Brain microvascular endothelial cell (primary cell): Measurements from ENCODE around the gene PROK2.
A peak's percentile ranks its signal among the peaks of the same experiment; 100 is the strongest.

Experiments used
- DNase-seq: peaks from one replicate; pipeline ENCODE4 v3.0.0-alpha.2; 2020
- H3K27ac ChIP-seq: fragments of 250-450 bp; sonication (Bioruptor Pico); 2 replicates; pipeline ENCODE4 v1.5.1; 2020; ENCODE audit warnings: mild to moderate bottlenecking, moderate library complexity
- H3K27me3 ChIP-seq: fragments of 250-450 bp; sonication (Bioruptor Pico); replicated peaks from 2 replicates; pipeline ENCODE4 v1.5.1; 2020; ENCODE audit warnings: mild to moderate bottlenecking
- H3K36me3 ChIP-seq: fragments of 250-450 bp; sonication (Bioruptor Pico); replicated peaks from 2 replicates; pipeline ENCODE4 v1.5.1; 2020; ENCODE audit warnings: mild to moderate bottlenecking
- H3K4me3 ChIP-seq: 2 replicates; pipeline ENCODE4 v1.5.1; 2011; ENCODE audit warnings: low read depth, mild to moderate bottlenecking, control low read depth, low read length, moderate library complexity
- in situ Hi-C: cut with HindIII; loops from 2 replicates; pipeline ENCODE4 v1.10.0; 2017; ENCODE audit warnings: low sequenced_read_pairs, low pct_ligation_motif_present
- TF ChIP-seq, protein P1 (sequence below): IDR thresholded peaks from 2 replicates; pipeline ENCODE4 v1.5.1; 2011; ENCODE audit warnings: low read depth, mild to moderate bottlenecking, moderate library complexity, low read length, control low read depth, inconsistent platforms; ENCODE audit errors: missing control alignments

Gene PROK2

DNA sequence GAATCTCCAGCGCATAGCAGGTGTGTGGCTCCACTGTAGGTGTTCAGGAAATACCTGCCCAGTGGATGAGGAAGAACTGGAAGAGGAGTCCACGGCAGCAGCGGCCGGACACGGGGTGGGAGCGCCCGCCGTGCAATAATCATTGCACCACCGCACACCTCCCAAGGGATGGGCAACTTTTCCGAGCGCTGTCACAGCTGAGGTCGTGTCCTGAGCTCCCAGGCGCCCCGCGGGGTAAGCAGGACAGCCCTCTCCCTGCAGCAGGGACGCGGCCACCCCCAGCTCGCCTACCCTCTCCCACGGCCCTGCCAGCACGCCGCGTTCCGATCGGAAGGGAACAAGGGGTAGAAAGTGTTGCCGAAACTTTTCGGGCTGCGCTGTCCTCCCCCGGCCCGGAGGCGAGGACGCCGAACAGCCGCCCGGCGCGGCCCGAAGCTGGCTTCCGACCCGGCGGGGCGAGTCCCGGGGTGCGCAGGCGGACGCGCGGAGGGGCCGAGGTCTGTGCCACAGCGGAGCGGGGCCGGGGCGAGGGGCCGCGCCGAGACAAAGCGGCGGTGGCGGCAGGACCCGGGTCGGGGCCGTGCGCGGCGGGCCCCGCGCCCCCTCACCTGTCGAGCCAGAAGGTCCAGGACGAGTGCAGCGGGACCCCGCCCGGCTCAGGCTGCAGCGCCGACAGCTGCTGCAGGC is 60.2 kb downstream of the PROK2 start:
- DNase-seq: no peak

DNA sequence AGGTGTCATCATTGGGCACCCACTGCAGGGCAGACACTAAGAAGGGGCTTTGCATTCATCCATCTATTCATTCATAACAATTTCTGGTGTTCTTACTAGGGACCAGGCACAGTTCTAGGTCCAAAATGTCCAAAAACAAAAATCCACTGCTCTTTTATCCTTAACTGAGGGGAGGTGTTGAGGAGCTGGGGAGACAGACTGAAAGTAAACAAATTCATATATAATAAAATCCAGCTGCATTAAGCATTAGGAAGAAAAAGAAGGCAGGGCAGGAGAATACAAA is 60.8 kb downstream of the PROK2 start:
- TF ChIP-seq, protein P1, sequence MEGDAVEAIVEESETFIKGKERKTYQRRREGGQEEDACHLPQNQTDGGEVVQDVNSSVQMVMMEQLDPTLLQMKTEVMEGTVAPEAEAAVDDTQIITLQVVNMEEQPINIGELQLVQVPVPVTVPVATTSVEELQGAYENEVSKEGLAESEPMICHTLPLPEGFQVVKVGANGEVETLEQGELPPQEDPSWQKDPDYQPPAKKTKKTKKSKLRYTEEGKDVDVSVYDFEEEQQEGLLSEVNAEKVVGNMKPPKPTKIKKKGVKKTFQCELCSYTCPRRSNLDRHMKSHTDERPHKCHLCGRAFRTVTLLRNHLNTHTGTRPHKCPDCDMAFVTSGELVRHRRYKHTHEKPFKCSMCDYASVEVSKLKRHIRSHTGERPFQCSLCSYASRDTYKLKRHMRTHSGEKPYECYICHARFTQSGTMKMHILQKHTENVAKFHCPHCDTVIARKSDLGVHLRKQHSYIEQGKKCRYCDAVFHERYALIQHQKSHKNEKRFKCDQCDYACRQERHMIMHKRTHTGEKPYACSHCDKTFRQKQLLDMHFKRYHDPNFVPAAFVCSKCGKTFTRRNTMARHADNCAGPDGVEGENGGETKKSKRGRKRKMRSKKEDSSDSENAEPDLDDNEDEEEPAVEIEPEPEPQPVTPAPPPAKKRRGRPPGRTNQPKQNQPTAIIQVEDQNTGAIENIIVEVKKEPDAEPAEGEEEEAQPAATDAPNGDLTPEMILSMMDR: no peak
- Histone ChIP-seq H3K4me3 (no peak overlapping the region), H3K27me3 (peaks cover 13% of the 10 kb centered on the region), H3K27ac (no peak overlapping the region), H3K36me3 (no peaks in the 10 kb centered on the region)
- in situ Hi-C loops: no loop called here
- DNase-seq: no peak

More for the DNA sequence above, 60.2 kb downstream of the PROK2 start:
- Histone ChIP-seq H3K27ac (no peak overlapping the region), H3K4me3 (peak overlapping the region; percentile 65), H3K36me3 (no peaks in the 10 kb centered on the region), H3K27me3 (peaks cover 13% of the 10 kb centered on the region)
- TF ChIP-seq, protein P1: no peak
- in situ Hi-C loops: no loop called here

DNA sequence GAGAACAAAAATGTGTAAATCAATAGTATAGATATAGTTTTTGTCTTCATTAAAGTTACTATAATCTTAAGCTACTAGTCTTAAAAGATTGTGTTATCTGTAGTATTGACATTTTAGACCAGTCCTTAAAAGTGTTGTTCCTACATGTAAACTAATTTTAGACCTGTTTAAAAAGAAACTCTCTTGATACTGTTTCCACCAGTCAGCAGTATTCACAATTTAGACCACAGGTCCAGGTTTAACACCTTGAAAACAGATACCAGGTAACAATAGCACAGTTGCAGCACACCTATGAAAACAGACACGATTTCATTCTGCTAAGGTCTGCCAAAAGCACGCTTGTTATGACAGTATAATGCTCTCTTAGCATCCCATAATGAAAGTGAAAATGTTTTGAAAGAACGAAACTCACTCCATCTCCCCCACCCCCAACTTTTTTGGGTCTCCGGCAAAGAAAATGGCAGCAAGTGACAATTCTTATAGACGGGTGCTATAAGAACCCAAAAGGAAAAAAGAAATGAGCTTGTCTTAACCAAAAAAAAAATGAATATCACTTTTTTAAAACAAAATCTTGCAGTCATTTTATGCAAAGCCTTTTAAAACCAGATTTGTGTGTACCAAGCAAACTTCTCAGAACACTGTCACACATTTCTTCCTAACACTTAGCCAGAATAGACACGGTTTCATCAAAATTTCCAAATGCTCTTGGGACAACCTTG is 61.3 kb downstream of the PROK2 start:
- Histone ChIP-seq H3K27me3 (peaks cover 13% of the 10 kb centered on the region), H3K36me3 (no peaks in the 10 kb centered on the region), H3K27ac (no peak overlapping the region), H3K4me3 (no peak overlapping the region)
- TF ChIP-seq, protein P1: no peak
- no peak for DNase-seq
- in situ Hi-C loops: no loop called here

DNA sequence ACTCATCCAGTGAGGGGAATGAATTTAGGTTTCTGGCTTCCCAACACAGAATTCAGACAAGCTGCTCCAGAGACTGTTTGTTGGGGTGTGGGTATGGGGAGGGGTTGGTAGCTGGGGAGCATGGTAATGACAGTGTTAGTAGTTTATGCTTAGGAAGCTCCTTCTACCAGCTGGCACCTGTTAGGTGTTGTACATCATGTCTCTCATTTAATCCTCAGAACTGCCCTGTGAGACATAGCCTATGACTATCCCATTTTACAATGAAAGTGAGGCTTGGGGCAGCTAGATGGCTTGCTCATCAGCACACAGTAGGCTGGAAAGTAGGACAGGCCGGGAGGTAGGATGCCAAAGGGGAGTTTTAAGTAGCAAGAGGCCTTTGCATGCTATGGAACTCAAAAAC is 62.3 kb downstream of the PROK2 start:
- H3K36me3 ChIP-seq: no peaks in the 10 kb centered on the region
- in situ Hi-C loops: no loop called here
- no peak overlapping the region for H3K4me3 ChIP-seq
- TF ChIP-seq, protein P1: no peak
- no peak for DNase-seq
- peaks cover 13% of the 10 kb centered on the region for H3K27me3 ChIP-seq
- H3K27ac ChIP-seq: no peak overlapping the region
